COLO668 (cell line): ENCODE data around the gene ZNF423.

Source experiments
- DNase-seq: peaks from one replicate; lab custom pipeline; 2025; ENCODE audit not compliant: unreplicated experiment; lab: John Stamatoyannopoulos, UW

Gene ZNF423

DNA sequence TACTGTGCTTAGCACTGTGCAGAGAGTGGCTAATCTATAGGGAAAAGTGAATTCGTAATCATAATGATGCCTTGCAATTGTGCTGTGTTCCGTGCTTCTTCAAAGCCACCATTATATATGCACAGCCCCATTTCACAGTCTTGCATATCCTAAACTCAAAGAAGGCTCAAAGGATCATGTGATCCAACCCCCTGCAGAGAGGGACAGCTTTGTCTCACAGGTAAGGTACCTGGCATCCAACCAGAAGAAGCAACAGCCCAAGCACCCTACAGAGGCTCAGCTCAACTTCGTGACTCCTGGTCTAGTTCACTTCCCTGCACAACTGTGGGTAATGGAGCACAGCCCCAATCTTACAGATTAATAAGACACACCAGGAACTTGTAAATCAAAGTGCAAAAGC lies 124.0 kb downstream of the ZNF423 start:
- no peak for DNase-seq

DNA sequence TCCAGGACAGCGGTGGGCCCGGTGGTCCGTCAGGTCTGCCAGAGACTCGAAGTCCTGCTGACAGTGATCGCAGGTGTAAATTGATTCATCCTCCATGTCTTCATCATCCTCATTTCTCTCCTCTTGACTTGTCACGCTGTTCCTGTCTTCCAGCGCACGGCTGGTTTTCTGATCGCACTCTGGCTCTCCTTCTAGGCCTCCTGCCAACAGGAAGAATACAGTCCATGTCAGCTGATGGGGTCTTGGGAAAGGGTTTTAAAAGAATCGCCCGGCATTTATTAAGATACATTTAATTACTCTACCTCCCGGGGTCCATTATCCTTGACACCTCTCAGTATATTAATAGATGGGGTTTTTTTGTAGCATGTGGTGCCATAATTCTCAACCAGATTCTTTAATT lies 125.1 kb downstream of the ZNF423 start:
- no peak for DNase-seq

DNA sequence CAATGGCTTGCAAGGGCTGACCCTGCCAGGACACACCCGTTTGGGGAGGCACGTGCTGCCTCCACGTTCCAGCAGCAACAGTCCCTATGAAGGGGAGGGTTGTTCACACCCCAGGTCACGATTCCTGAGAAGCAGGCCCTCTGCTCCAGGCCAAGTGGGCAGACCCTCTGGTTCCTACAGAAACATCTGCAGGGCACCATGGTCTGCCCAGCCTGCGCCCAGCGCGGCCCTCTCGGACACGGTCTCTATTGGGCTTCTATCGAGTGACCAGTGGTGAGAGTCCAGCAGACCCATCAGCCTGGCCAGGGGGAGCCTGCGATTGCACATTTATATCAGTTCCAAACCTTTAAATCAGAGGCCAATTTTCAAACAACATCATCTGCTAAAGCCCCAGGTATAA lies 128.3 kb downstream of the ZNF423 start:
- DNase-seq = no peak

DNA sequence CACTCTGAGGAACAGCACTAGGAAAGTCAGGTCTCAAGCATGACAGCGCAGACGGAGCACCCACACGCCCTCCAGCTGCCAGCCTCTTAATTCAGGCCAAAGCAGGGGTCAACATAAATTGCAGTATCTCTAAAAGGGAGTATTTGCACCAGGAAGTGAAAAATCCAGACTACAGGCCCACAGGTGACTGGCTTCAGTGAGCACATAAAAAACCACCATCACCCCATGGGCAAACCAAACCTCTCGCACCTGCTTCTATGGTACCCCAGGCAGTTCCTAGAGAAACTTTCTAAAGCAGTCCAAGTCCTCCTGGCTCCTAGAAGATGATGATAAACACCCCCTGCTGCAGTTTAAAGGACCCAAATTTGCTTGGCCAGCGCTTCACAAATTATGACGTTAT lies 129.8 kb downstream of the ZNF423 start:
- no peak for DNase-seq

DNA sequence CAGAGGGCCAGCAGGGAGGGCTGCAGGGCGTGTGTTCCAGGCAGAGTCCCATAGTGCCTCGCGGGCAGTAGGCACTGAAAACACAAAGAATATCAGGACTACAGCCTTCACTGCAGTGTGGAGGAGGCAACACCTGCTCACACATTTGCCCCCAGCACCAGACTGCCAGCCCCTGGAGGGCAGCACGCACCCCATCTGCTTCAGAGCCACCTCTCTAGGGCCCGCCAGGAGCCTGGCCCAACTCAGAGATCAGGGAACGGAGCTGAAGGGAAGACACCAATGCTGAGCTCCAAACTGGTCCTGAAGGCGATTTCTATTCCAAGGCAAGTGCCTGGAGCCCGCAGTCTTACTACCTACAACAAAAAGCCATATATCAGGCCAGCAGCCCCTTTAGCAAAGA lies 130.3 kb downstream of the ZNF423 start:
- DNase-seq = no peak

DNA sequence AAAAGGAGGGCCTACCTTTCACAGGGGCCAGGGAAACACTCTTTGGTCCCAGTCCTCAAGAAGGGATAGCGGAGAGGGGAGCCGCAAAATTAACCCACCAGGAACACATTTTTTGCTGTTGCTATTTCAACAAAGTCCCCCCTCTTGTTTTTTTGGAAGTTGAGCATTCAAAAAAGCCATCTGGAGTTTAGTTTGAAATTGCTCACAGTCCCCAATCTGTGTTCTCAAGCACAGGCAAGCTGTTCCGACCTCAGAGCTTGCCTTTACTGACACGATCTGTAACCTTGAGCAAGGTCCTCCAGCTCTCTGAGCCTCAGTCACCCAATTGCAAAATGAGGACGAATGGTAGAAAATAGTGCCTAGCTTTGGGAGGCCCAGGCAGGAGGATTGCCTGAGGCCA lies 131.1 kb downstream of the ZNF423 start:
- no peak for DNase-seq

DNA sequence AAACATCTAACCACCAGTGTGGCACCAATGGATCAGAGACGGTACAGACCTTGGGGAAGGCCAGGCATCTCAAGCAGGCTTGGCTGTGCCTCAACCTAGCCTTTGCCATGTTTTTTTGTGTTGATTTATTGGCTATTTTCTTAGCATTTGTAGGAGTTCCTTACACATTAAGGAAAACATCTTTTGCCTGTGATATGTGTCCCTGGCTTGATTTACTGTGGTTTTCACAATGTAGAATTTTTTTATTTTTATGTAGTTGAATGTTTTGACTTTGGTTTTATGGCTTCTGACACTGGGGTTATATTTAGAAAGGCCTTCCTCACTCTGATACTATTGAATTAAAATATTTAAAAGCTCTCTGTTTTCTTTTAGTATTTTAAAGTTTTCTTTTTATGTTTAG lies 132.6 kb downstream of the ZNF423 start:
- DNase-seq = no peak

DNA sequence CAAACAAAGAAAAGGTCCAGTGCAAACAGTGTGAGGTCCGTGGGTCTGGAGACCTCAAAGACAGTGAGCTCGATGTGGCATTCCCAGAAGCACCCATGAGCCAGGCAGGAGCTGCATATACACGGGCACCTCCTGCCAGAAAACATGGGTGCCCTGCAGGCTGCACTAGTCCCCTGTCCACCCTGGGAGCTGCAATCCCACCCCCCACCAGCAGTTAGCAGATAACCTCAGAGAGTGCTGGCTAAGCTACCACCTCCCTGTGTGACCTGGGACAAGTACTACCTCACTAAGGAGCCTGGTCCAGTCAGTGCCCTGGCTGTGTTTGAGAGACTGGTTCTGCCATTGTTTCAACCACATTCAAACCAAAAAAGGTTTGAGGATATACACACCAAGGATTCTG lies 135.7 kb downstream of the ZNF423 start:
- no peak for DNase-seq

DNA sequence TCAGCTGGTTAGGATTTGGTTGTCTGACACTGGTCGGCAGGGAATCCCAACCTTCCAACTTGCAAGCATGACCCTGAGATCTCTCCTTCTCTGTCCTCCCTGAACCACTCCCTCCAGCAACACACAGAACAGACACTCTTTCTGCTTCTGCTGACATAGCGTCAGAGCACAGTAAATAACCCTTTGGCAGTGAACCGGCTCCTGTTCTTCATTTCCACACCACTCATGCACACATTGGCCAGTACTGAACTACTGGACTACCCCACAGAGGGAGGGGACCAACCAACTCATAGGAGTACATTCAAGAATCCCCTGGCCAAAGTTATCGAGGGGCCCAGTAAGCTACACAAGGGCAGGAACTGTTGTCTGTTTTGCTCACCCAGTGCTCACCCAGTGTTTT lies 138.2 kb downstream of the ZNF423 start:
- DNase-seq = no peak

DNA sequence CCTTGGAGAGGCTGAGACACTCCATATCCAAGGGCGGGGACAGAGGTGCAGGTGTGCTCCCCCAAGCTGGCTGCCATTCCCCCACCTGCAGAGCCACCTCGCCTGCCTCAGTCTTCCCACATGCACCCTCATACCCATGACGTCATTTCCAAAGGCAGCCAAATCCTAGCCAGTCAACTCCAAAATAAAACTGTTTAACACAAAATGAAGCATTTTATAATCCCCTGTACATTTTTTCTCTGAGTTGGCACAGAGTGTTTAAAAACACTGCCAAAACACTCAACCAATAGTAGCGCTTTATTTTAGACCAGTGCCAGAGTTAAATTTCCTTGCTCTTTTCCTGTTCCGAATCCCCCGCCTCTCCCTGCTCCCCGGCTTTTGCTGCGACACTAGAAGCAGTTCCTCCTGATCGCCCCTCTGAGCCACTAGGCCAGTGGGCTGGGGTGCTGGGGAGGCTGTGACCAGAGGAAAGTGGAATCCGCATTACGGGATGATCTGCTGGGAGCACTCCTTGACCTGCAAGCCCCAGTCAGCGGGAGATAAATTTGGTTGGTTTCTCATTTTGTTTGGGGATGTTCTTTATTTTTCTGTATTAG lies 139.5 kb downstream of the ZNF423 start:
- DNase-seq = no peak

DNA sequence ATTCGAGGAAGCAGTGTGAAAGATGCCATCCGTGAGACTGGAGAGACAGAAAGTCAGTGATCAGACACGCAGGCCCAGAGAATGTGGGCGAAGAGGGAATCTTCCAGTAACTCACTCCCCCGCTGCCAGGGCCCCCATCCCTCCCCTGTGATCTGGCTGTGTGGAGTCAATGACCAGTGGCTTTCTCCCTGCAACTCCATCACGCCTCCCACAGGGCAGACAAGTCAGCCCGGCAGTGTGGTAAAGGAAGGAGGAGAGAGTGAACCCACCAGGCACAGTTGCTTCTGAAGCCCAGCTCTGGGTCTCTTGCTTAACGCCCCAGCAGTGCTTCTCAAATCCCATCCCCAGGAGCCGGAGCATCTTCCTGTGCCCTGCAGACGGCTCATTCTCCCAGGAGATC lies 142.1 kb downstream of the ZNF423 start:
- DNase-seq = no peak

DNA sequence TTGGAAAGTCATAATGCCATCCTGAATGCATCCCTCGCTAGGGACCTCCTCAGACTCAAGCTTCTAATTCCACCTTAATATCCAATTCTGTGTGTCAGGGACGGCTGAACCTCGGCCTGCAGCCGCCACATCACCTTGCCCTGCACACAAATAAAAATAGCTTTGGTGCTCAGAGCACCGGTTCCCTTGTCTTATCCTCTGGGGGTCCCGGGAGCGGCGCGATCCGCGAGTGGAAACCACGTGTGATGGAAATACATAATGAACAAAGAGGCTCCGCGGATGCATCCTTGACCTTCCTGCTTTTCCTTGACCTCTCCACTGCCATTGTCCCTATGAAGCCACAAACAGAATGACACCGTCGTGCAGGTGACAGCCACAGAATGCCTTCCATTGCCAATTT lies 143.4 kb downstream of the ZNF423 start:
- DNase-seq = no peak

DNA sequence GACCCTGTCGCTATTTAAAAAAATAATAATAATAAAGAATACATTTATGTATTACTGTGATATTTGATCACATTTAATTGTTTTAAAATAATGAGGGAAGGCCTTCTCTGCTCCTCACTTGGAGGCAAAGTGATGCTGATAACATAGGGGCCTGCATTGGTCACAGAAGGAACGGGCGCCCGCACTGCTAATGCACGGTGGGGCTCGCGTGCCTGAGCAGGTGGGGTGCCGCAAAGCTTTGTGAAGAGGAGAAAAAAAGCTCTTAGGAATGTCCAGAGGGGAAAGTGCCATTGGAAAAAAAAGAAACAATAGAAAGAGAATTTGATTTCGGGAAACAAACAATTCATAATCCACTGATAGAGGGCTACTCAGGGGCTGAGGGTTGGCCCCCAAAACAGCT lies 143.8 kb downstream of the ZNF423 start:
- DNase-seq = no peak

DNA sequence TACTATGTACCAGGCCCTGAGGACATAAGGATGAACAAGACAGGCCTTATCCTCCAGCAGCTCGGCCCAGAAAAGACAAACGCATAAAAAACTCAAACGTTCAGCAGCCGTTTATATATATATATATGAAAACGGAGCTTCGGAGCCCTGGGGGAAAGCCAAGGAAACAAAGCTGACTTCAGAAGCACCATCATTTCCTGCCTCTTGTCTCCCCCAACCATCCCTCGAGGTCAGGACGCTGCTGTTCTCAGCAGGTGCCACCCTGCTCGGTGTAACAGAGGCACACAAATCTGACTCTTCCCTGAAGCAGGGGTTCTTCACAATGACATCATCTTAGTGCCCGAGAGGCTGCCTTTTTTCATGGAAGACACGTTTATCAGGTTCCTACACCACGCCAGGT lies 146.9 kb downstream of the ZNF423 start:
- DNase-seq = no peak

DNA sequence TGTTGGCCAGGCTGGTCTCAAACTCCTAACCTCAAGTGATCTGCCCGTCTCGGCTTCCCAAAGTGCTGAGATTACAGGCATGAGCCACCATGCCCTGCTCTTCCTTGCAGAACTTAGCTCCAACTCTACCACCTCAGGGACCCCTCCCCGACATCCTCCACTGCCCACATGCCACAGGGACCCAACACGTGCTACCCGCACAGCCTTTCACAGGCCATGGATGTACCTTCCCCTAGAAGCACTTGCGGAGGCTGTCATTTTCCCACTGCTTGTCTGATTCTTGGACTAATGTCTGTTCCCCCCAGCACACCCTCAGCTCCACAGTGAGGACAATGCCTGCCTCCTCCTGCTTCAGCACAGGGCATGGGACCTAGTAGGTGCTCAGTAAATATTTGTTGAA lies 147.4 kb downstream of the ZNF423 start:
- no peak for DNase-seq

DNA sequence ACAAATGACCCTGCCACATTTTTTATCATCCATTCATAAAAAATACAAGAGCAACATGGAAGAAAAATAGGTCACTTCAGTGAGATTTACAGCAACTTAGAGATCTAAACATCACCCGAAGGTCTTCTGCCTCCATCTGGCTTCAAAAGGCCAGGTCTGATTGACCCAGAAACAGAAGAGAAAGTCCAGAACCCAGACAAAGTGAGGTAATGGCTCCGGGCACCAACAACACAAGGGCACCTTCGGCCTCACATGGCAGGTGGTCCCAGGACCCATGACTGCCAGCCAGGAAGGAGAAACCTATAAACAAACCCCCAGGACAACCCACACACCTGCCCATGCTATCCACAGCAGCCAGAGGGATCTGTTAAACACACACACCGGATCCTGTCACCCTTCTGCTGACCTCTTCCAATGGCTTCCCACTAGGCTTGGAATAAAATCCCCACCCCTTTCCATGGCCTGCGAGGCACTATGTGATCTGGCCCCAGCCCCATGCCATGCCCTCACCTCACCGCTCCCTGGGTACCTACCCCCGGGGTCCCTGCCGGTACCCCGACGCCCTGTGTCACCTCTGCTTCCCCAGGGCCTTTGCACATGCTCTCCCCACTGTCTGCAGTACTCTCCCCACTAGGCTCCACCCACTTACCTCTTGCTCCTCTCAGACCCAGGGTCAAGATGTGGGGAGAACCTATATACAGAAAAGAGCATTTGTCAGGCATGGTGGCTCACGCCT lies 149.1 kb downstream of the ZNF423 start:
- DNase-seq = no peak

DNA sequence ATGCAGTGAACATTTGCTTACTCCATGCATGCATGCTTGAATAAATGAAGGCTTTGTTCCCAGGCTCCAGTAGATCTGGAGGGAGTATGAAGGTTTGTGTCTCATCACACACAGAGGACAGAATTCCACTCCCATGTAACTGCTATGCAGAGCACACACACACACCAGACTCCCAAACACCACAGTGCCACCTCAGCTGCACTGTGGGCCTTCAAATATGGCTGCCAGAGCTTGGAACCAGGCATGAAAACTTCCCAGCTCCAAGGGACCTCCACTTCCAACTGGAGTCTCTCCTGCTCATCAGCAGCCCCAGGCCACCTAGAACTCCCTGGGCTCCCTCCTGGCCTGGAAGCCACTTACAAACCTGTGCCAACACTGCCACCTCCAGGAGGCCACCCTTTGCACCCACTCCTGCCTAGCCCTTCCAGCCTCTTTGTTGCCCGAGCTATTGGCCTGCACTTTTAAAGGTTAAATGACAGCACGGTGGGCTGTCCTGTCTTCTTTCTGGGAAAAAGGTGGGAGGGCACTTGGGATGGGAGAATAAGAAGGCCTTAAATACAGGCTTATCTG lies 151.2 kb downstream of the ZNF423 start:
- DNase-seq = no peak

DNA sequence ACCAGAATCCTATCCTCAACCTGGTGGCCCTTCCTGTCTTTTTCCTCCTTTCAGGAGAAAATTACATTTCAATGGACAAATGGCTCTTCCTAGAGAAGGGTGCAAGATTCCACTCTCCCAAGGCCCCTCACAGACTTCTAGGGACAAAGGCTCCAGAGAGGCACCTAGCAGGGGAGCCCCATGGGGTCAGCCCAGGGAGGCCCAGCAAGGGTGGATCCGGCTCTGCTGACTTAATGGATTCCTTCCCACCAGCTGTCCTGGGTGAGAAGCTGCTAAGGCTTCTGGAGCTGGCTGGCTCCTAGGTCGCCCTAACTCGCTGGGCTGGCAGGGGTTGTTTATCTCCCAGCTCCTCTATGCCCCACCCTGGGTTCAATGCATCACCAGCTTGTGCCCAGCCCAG lies 152.4 kb downstream of the ZNF423 start:
- no peak for DNase-seq

DNA sequence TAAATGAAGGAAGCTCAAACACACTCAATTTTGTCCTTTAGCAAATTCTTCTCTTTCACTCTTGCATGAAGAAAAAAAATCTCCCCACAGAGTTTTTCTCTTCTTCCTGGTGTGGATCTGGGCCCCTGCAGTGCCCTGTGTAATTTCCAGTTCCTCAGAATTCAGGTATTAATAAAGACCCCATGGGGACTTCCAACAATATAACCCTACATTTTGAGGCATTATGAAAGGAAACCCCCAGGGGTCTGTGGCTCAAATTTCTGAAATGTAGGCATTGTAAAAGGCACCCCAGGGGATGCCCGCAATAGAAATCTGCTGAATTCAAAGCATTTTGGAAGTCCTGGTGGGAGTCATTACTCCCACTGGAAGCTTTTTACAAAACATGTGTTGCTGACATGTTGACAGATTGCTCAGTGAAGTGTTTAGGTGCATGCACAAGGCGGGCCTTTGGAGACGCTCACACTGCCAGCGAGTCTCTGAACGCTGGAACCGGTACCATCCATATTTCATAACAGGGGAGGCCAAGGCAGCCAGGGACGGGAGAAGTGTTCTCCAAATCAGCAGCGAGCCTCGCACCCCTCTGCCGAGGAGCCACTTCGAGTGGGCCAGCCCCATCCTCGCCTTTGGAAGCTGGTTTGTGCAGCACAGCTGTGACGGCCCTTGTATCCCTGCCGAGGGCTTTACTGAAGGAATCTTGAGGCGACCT lies 154.0 kb downstream of the ZNF423 start:
- DNase-seq = no peak

DNA sequence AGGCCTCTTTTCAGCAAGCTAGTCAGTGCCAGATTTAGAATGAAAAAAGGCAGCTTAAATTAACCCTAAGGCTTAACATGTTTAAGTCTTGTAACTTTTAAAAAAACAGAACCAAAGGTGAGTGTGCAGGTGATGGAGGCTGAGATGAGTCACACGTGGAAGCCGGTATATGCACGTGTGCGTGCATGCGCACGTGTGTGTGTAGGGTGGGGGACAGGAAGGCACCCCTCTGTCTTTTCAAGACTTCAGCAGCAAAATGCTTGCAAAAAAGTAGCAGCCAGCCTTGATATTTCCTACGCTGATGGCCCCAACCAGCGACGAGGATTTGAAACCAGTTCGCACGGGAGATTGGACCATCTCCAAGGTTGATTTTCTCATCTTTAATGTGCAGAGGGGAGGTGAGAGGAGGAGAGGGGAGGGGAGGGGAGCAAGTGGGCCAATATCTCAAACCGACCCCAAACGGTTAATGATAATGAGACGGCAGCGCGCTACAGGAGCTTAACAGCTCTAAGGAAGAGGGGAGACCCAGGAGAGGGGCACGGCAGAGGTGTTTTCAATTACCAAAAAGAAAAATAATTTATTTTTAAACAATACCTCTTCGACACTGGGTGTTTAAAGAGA lies 154.7 kb downstream of the ZNF423 start:
- no peak for DNase-seq

DNA sequence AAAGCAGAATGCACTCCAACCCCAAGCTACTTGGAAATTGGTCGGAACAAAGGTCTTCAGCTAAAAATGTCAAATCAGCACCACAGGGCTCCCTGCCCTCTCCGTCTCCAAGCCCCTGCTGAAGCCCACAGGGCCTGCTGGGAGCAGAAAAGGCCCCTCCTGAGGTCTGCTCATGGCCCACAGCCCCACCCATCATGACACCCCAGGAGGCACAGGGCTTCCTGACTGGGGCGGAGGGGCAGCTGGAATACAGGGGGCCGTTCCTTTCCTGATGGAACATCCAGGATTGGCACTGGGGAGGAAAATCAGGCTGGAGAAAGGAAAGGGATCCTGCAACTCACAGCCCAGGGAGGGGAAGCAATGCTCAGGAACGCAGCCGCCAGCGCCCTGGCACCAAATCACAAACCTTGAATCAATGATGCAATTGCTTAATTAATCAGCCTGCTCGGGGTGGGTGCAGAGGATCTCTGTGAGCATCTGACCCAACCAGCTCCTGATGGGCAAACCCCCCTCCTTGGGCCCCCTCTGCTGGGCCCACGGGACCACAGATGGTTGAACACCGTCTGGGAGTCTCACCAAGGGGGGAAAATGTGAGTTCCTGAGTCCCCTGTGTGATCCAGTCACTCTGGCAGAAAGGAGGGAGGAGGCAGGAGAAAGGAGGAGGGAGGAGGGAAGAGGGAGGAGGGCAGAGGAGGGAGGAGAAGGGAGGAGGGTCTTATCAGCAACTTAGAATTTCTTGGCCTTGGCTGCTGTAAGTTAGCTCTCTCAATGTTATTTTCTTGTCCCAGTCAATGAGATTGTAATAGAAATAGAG lies 155.5 kb downstream of the ZNF423 start:
- DNase-seq = no peak
